ENCODE results near the gene PATE2. TPM values are rescaled to one million over a fixed set of nuclear protein-coding genes. Genes with fewer than 3 reads are reported as not detected.

Gene PATE2
- total RNA-seq = not detected
- under 1 TPM in 2 of 6 donors, not detected in 4; 0.07 to 0.10 TPM for polyA plus RNA-seq (ENCODE audit: insufficient read length in 6 of 6)
- long read RNA-seq, donor 1 = 0 reads
- long read RNA-seq, donor 2 = 0 reads
- long read RNA-seq, donor 3 = 0 reads
- long read RNA-seq, donor 4 = 0 reads
- long read RNA-seq, donor 5 = 0 reads
- long read RNA-seq, donor 6 = 0 reads
- long read RNA-seq, donor 7 = 0 reads
- long read RNA-seq, donor 8 = 0 reads
- long read RNA-seq, donor 9 = 0 reads
- long read RNA-seq, donor 10 = 0 reads
- long read RNA-seq, donor 11 = 0 reads
- long read RNA-seq, donor 12 = 0 reads

- DNase-seq = no peak
- Histone ChIP-seq H3K4me3 (no peak within 1 kb of the TSS), H3K4me1 (no peaks in the 10 kb centered on the region), H3K27me3 (no peaks in the 10 kb centered on the region), H3K9me3 (no peaks in the 10 kb centered on the region), H3K27ac (no peak within 1 kb of the TSS), H3K36me3 (no peaks in the 10 kb centered on the region)
- intact Hi-C loops (cut with DNase I) = no loop called here
- no peak for ATAC-seq
- no peak for TF ChIP-seq CTCF (IDR thresholded peaks at IDR 0.05)
These were observed at the start of gene PATE2 for GRCh38 chr11:125778728-125779127. PATE2 (minus strand) TSS chr11:125778828; CDS start chr11:125778773, 55 bp downstream.

GRCh38 chr11:125807909-125808308 lies 29.3 kb upstream of the PATE2 start:
- no peaks in the 10 kb centered on the region for H3K36me3 ChIP-seq
- TF ChIP-seq CTCF (IDR thresholded peaks at IDR 0.05) = no peak
- no peak for ATAC-seq
- peaks cover 0 to 15% of the 10 kb centered on the region in 2 donors for H3K9me3 ChIP-seq
- intact Hi-C loops (cut with DNase I) = no loop called here
- H3K4me3 ChIP-seq = no peak overlapping the region
- H3K4me1 ChIP-seq = no peaks in the 10 kb centered on the region
- H3K27ac ChIP-seq = no peak overlapping the region
- no peaks in the 10 kb centered on the region for H3K27me3 ChIP-seq
- no peak for DNase-seq

- ATAC-seq (no peak), DNase-seq (no peak)
- intact Hi-C loops (cut with DNase I) = no loop called here
- no peaks in the 10 kb centered on the region for H3K36me3 ChIP-seq
- H3K4me1 ChIP-seq = no peaks in the 10 kb centered on the region
- no peak overlapping the region for H3K4me3 ChIP-seq
- H3K27me3 ChIP-seq = no peaks in the 10 kb centered on the region
- no peak overlapping the region for H3K27ac ChIP-seq
- no peak for TF ChIP-seq CTCF (IDR thresholded peaks at IDR 0.05)
- H3K9me3 ChIP-seq = peaks cover 0 to 51% of the 10 kb centered on the region in 2 donors
These were observed 23.8 kb upstream of the PATE2 start for GRCh38 chr11:125802387-125802786.

- H3K27me3 ChIP-seq = no peaks in the 10 kb centered on the region
- no peak overlapping the region for H3K27ac ChIP-seq
- DNase-seq = no peak
- no peaks in the 10 kb centered on the region for H3K4me1 ChIP-seq
- intact Hi-C loops (cut with DNase I) = no loop called here
- no peak for ATAC-seq
- no peak for TF ChIP-seq CTCF (IDR thresholded peaks at IDR 0.05)
- no peak overlapping the region for H3K4me3 ChIP-seq
- no peaks in the 10 kb centered on the region for H3K36me3 ChIP-seq
- H3K9me3 ChIP-seq = peaks cover 0 to 71% of the 10 kb centered on the region in 2 donors
These were observed 21.2 kb upstream of the PATE2 start for GRCh38 chr11:125799808-125800207.

- TF ChIP-seq CTCF (IDR thresholded peaks at IDR 0.05) = no peak
- ATAC-seq (no peak), DNase-seq (no peak)
- no peaks in the 10 kb centered on the region for H3K27me3 ChIP-seq
- H3K27ac ChIP-seq = no peak overlapping the region
- H3K36me3 ChIP-seq = no peaks in the 10 kb centered on the region
- intact Hi-C loops (cut with DNase I) = no loop called here
- no peaks in the 10 kb centered on the region for H3K4me1 ChIP-seq
- no peak overlapping the region for H3K4me3 ChIP-seq
- peaks cover 0 to 84% of the 10 kb centered on the region in 2 donors for H3K9me3 ChIP-seq
These were observed 19.0 kb upstream of the PATE2 start for GRCh38 chr11:125797641-125798040.
